ENCODE data around the gene PPEF2. TPM values are rescaled to one million over a fixed set of nuclear protein-coding genes. Genes with fewer than 3 reads are reported as not detected.
"Not testable (repeated sequence)": the region's sequence is repeated elsewhere in the genome, so short reads cannot be mapped to it uniquely, and the experiment has no call there.

Gene PPEF2
- total RNA-seq, 1 donor from 2014 or later, result 0.07 TPM

- H3K27ac Mint-ChIP-seq, result no peak overlapping the region
- no peak overlapping the region for H3K4me3 Mint-ChIP-seq
- TF ChIP-seq EZH2 (IDR thresholded peaks at IDR 0.05) (no peak), CTCF (IDR thresholded peaks at IDR 0.05) (no peak), EZH2phosphoT487 (IDR thresholded peaks at IDR 0.05) (no peak)
- no peak for DNase-seq (ENCODE audit: low spot score)
- H3K4me2 ChIP-seq, result no peak overlapping the region
- H3K36me3 Mint-ChIP-seq, result peaks cover 5% of the 10 kb centered on the region
- no peak overlapping the region for H2AFZ ChIP-seq (replicated peaks)
- no peaks in the 10 kb centered on the region for H3K4me1 ChIP-seq
- H3K36me3 ChIP-seq, result no peaks in the 10 kb centered on the region
- no peaks in the 10 kb centered on the region for H3F3A ChIP-seq (ENCODE audit: low read depth)
- H4K20me1 ChIP-seq (ENCODE audit: low read depth), result no peaks in the 10 kb centered on the region
- H3K9ac ChIP-seq, result no peak overlapping the region
- no peaks in the 10 kb centered on the region for H3K27me3 Mint-ChIP-seq (ENCODE audit: insufficient read depth, low read depth)
- no peaks in the 10 kb centered on the region for H3K9me3 ChIP-seq (ENCODE audit: low read depth)
- H3K27ac ChIP-seq, result no peak overlapping the region
- H3K4me3 ChIP-seq, result no peak overlapping the region
- H3K27me3 ChIP-seq, result no peaks in the 10 kb centered on the region
- no peaks in the 10 kb centered on the region for H3K9me3 Mint-ChIP-seq
- no peaks in the 10 kb centered on the region for H3K4me1 Mint-ChIP-seq
- no peaks in the 10 kb centered on the region for H3K79me2 ChIP-seq (ENCODE audit: low read depth)
These were observed 27.9 kb upstream of the PPEF2 start for GRCh38 chr4:75930152-75930551.

- H2AFZ ChIP-seq (replicated peaks); H3K4me3 Mint-ChIP-seq; DNase-seq (ENCODE audit: low spot score); H3K27me3 ChIP-seq; H3K27me3 Mint-ChIP-seq (ENCODE audit: insufficient read depth, low read depth); H4K20me1 ChIP-seq (ENCODE audit: low read depth); H3K9me3 Mint-ChIP-seq; H3K9ac ChIP-seq; H3K36me3 Mint-ChIP-seq; H3K4me1 ChIP-seq; H3F3A ChIP-seq (ENCODE audit: low read depth); H3K4me1 Mint-ChIP-seq; H3K4me2 ChIP-seq; H3K36me3 ChIP-seq; H3K27ac Mint-ChIP-seq; H3K79me2 ChIP-seq (ENCODE audit: low read depth); H3K4me3 ChIP-seq; H3K27ac ChIP-seq; H3K9me3 ChIP-seq (ENCODE audit: low read depth): not testable (repeated sequence)
These were observed 22.7 kb upstream of the PPEF2 start for GRCh38 chr4:75924916-75925315.

GRCh38 chr4:75924309-75924827 lies 22.1 kb upstream of the PPEF2 start:
- H3K27me3 Mint-ChIP-seq (ENCODE audit: insufficient read depth, low read depth), result no peaks in the 10 kb centered on the region
- Histone ChIP-seq H3K36me3 (no peaks in the 10 kb centered on the region), H3K4me1 (no peaks in the 10 kb centered on the region), H2AFZ (replicated peaks) (no peak overlapping the region), H3K79me2 (ENCODE audit: low read depth) (no peaks in the 10 kb centered on the region), H3K4me3 (no peak overlapping the region), H3K9me3 (ENCODE audit: low read depth) (no peaks in the 10 kb centered on the region), H3K27ac (no peak overlapping the region), H3K9ac (no peak overlapping the region), H4K20me1 (ENCODE audit: low read depth) (no peaks in the 10 kb centered on the region), H3K27me3 (no peaks in the 10 kb centered on the region), H3K4me2 (no peak overlapping the region), H3F3A (ENCODE audit: low read depth) (no peaks in the 10 kb centered on the region)
- TF ChIP-seq CTCF (IDR thresholded peaks at IDR 0.05), result no peak
- TF ChIP-seq EZH2 (IDR thresholded peaks at IDR 0.05), result no peak
- TF ChIP-seq EZH2phosphoT487 (IDR thresholded peaks at IDR 0.05), result no peak
- H3K4me1 Mint-ChIP-seq, result peaks cover 3% of the 10 kb centered on the region
- H3K27ac Mint-ChIP-seq, result no peak overlapping the region
- DNase-seq (ENCODE audit: low spot score), result no peak
- no peaks in the 10 kb centered on the region for H3K9me3 Mint-ChIP-seq
- peaks cover 2% of the 10 kb centered on the region for H3K36me3 Mint-ChIP-seq
- no peak overlapping the region for H3K4me3 Mint-ChIP-seq

- TF ChIP-seq EZH2 (IDR thresholded peaks at IDR 0.05) (no peak), CTCF (IDR thresholded peaks at IDR 0.05) (no peak), EZH2phosphoT487 (IDR thresholded peaks at IDR 0.05) (no peak)
- Histone ChIP-seq H3K36me3 (no peaks in the 10 kb centered on the region), H3K27me3 (no peaks in the 10 kb centered on the region), H3K79me2 (ENCODE audit: low read depth) (no peaks in the 10 kb centered on the region), H3K4me1 (no peaks in the 10 kb centered on the region), H4K20me1 (ENCODE audit: low read depth) (no peaks in the 10 kb centered on the region), H3K4me3 (no peak overlapping the region), H3K9ac (no peak overlapping the region), H3K9me3 (ENCODE audit: low read depth) (no peaks in the 10 kb centered on the region), H3K4me2 (no peak overlapping the region), H2AFZ (replicated peaks) (no peak overlapping the region), H3K27ac (no peak overlapping the region), H3F3A (ENCODE audit: low read depth) (no peaks in the 10 kb centered on the region)
- H3K9me3 Mint-ChIP-seq, result no peaks in the 10 kb centered on the region
- no peak overlapping the region for H3K4me3 Mint-ChIP-seq
- peaks cover 2% of the 10 kb centered on the region for H3K36me3 Mint-ChIP-seq
- H3K27ac Mint-ChIP-seq, result no peak overlapping the region
- peaks cover 3% of the 10 kb centered on the region for H3K4me1 Mint-ChIP-seq
- H3K27me3 Mint-ChIP-seq (ENCODE audit: insufficient read depth, low read depth), result peaks cover 2% of the 10 kb centered on the region
- no peak for DNase-seq (ENCODE audit: low spot score)
These were observed 20.3 kb upstream of the PPEF2 start for GRCh38 chr4:75922588-75922987.

Measured in neural progenitor cell (in vitro differentiated cells).